Calu3 (cell line): Measurements from ENCODE around the gene USF2. TPM values are rescaled to one million over a fixed set of nuclear protein-coding genes. Genes with fewer than 3 reads are reported as not detected.

Source experiments
- BruUV-seq: library from RNA; stranded (reverse); fragments of 400-500 nt; replicated peaks from 2 replicates; lab custom pipeline; 2021; lab: Mats Ljungman, UMichigan
- CTCF ChIA-PET: fragments of 300-600 bp; sonication (Branson Sonifier 250); formaldehyde crosslinking; loops from one replicate; lab custom pipeline; 2022; ENCODE audit warnings: antibody characterized with exemption; lab: Charles Lee
- DNase-seq: peaks from one replicate; pipeline ENCODE4 v3.0.0; 2022
- H3K27ac Mint-ChIP-seq: one replicate; pipeline ENCODE4 v1.8.0; 2022; ENCODE audit warnings: mixed read lengths; ENCODE audit not compliant: unreplicated experiment
- H3K27me3 Mint-ChIP-seq: one replicate; pipeline ENCODE4 v1.8.0; 2022; ENCODE audit warnings: mixed read lengths; ENCODE audit not compliant: unreplicated experiment
- H3K36me3 Mint-ChIP-seq: one replicate; pipeline ENCODE4 v1.8.0; 2022; ENCODE audit warnings: mild to moderate bottlenecking, moderate library complexity, mixed read lengths; ENCODE audit not compliant: insufficient read depth, unreplicated experiment
- H3K4me1 Mint-ChIP-seq: one replicate; pipeline ENCODE4 v1.8.0; 2022; ENCODE audit warnings: mild to moderate bottlenecking, low read depth, mixed read lengths; ENCODE audit not compliant: unreplicated experiment
- H3K4me3 Mint-ChIP-seq: one replicate; pipeline ENCODE4 v1.8.0; 2022; ENCODE audit warnings: mild to moderate bottlenecking, low read depth, moderate library complexity, mixed read lengths; ENCODE audit not compliant: unreplicated experiment
- H3K9me3 Mint-ChIP-seq: one replicate; pipeline ENCODE4 v1.8.0; 2022; ENCODE audit warnings: low read depth, mixed read lengths; ENCODE audit not compliant: unreplicated experiment
- CTCF ChIP-seq: fragments of 200-600 bp; IDR thresholded peaks from one replicate; pipeline ENCODE4 v1.8.0; 2022; ENCODE audit warnings: antibody characterized with exemption; ENCODE audit not compliant: unreplicated experiment
- intact Hi-C: fragments of 100-400 bp; cut with micrococcal nuclease; formaldehyde crosslinking; loops from one replicate; pipeline ENCODE4 v1.10.0; 2022; ENCODE audit not compliant: unreplicated experiment
- total RNA-seq: library from RNA; stranded (reverse); gene quantifications from 2 replicates; pipeline ENCODE4 v1.2.3, GENCODE V29; 2022

The USF2 gene
- total RNA-seq, 1 experiment from 2014 or later = 127 TPM

DNA sequence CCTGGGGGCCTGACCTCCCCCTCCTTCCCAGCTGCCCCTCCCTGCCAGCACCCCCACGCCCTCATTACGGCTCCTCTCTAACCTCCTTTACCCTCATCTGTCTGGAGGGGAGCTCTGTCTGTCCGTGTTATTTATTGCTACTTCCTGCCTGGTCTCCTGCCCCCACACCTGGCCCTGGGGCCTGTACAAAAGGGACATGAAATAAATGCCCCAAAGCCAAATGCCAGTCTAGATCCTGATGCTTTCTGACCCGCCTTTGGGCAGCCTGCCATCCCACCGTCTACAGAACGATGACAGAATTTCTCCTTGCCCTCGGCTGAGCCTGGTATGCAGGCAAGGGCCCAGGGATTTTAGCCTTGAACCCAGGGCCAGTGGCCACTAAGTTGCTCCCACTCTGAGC, 44.8 kb downstream of the USF2 start:
- Mint-ChIP-seq H3K9me3 (no peaks in the 10 kb centered on the region), H3K27me3 (no peaks in the 10 kb centered on the region), H3K4me1 (peaks cover 38% of the 10 kb centered on the region), H3K27ac (peak overlapping the region; percentile 31), H3K4me3 (no peak overlapping the region), H3K36me3 (peaks cover 4% of the 10 kb centered on the region)
- TF ChIP-seq CTCF = no peak
- CTCF ChIA-PET = interaction anchor here (0.6 kb wide), 1 partner anchor 543 kb away, joined by 3 read pairs; the partner anchor contains the start of gene KIRREL2
- intact Hi-C loops = no loop called here
- BruUV-seq = no TSS peak
- DNase-seq = peak; percentile 39

- H3K36me3 Mint-ChIP-seq = peaks cover 8% of the 10 kb centered on the region
- no peak for DNase-seq
- intact Hi-C loops = no loop called here
- no peak for TF ChIP-seq CTCF
- H3K27me3 Mint-ChIP-seq = no peaks in the 10 kb centered on the region
- no peak overlapping the region for H3K27ac Mint-ChIP-seq
- BruUV-seq = no TSS peak
- H3K4me1 Mint-ChIP-seq = peaks cover 42% of the 10 kb centered on the region
- CTCF ChIA-PET = no interaction called here
- no peak overlapping the region for H3K4me3 Mint-ChIP-seq
- no peaks in the 10 kb centered on the region for H3K9me3 Mint-ChIP-seq
These were observed 45.3 kb downstream of the USF2 start for GRCh38 chr19:35314031-35314430.

DNA sequence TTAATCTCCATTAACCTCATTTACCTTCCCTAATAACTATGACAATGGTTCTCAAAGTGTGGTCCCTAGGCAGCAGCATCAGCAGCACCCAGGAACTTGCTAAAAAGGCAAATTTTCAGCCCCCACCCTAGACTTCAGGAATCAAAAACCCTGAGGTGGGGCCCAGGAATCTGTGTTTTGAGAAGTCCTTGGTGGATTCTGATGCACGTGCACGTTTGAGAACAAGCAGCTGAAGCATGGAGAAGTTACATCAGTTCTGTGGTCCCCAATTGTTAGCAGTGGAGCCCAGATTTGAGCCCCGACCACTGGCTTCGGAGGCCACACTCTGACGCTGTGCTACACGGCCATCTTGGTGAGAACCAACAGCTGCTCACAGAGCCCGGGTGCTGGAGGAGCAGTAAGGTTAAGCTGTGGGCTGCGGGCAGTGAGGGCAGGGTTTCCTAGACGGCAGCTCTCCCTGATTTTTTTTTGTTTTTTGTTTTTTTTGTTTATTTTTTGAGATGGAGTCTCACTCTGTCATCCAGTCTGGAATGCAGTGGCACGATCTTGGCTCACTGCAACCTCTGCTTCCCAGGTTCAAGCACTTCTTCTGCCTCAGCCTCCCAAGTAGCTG, 46.2 kb downstream of the USF2 start:
- TF ChIP-seq CTCF = no peak
- BruUV-seq = no TSS peak
- no peak for DNase-seq
- Mint-ChIP-seq H3K4me3 (no peak overlapping the region), H3K9me3 (no peaks in the 10 kb centered on the region), H3K36me3 (peaks cover 14% of the 10 kb centered on the region), H3K27ac (no peak overlapping the region), H3K27me3 (no peaks in the 10 kb centered on the region), H3K4me1 (peaks cover 49% of the 10 kb centered on the region)
- CTCF ChIA-PET = interaction anchor here (0.6 to 1.2 kb wide), 2 partner anchors 8 to 144 kb away, joined by 3 to 4 read pairs; no protein-coding TSS in a partner anchor
- intact Hi-C loops = no loop called here

- H3K4me1 Mint-ChIP-seq = peaks cover 49% of the 10 kb centered on the region
- no peak overlapping the region for H3K27ac Mint-ChIP-seq
- CTCF ChIA-PET = interaction anchor here (1.2 kb wide), 1 partner anchor 9 kb away, joined by 4 read pairs; no protein-coding TSS in a partner anchor
These were observed 47.1 kb downstream of the USF2 start for GRCh38 chr19:35315883-35316282.

More at GRCh38 chr19:35315883-35316282, 47.1 kb downstream of the USF2 start:
- DNase-seq = no peak
- no peaks in the 10 kb centered on the region for H3K9me3 Mint-ChIP-seq
- no peak overlapping the region for H3K4me3 Mint-ChIP-seq
- intact Hi-C loops = no loop called here
- peaks cover 14% of the 10 kb centered on the region for H3K36me3 Mint-ChIP-seq
- BruUV-seq = no TSS peak
- TF ChIP-seq CTCF = no peak
- no peaks in the 10 kb centered on the region for H3K27me3 Mint-ChIP-seq
